Endothelial cell of umbilical vein (primary cell): ENCODE data around the gene TJP1. TPM values are rescaled to one million over a fixed set of nuclear protein-coding genes. Genes with fewer than 3 reads are reported as not detected.

ENCODE experiments used
- BruUV-seq: library from RNA; stranded (reverse); fragments of 400-500 nt; replicated peaks from 2 replicates; lab custom pipeline; 2021; lab: Mats Ljungman, UMichigan
- CTCF ChIA-PET: fragments of 300-600, 350-600 bp; sonication (Branson Sonifier 250); formaldehyde crosslinking; loops from one replicate; lab custom pipeline; 2021; ENCODE audit warnings: antibody characterized with exemption, inconsistent platforms; lab: Charles Lee
- POLR2A ChIA-PET: fragments of 300-600, 350-600 bp; sonication (Branson Sonifier 250); formaldehyde crosslinking; loops from one replicate; lab custom pipeline; 2021; ENCODE audit warnings: antibody characterized with exemption, inconsistent platforms; lab: Charles Lee
- DNase-seq: peaks from one replicate; pipeline ENCODE4 v3.0.0-alpha.2; 2011; ENCODE audit warnings: low read depth, low spot score
- FAIRE-seq: peaks from 2 replicates; lab custom pipeline; 2011; peaks lifted over from hg19 to GRCh38; lab: Jason Lieb, UNC
- H2AFZ ChIP-seq: 2 replicates; pipeline ENCODE4 v1.6.0; 2012; ENCODE audit warnings: low read depth, low read length, control low read depth, inconsistent platforms
- H3K27ac ChIP-seq: 2 replicates; pipeline ENCODE4 v1.5.1; 2011; ENCODE audit warnings: low read depth, mild to moderate bottlenecking, control low read depth, low read length, moderate library complexity; ENCODE audit not compliant: insufficient read depth
- H3K27me3 ChIP-seq, 2 experiments: 2 replicates each; pipeline versions ENCODE4 v1.6.0 to v1.6.1; 2011; ENCODE audit warnings: low read length in 2 of 2, mixed read lengths in 1 of 2; ENCODE audit not compliant: control insufficient read depth in 2 of 2, insufficient read depth in 2 of 2
- H3K36me3 ChIP-seq, 2 experiments: 2 replicates in 1 of 2; 3 replicates in 1 of 2; pipeline ENCODE4 v1.5.1; 2011; ENCODE audit warnings: low read length in 2 of 2, mild to moderate bottlenecking in 1 of 2, moderate library complexity in 1 of 2; ENCODE audit not compliant: control insufficient read depth in 2 of 2, insufficient read depth in 2 of 2; ENCODE audit errors: extremely low read depth in 1 of 2
- H3K4me1 ChIP-seq: 3 replicates; pipeline ENCODE4 v1.5.1; 2011; ENCODE audit warnings: mild to moderate bottlenecking, low read length; ENCODE audit not compliant: control insufficient read depth, insufficient read depth; ENCODE audit errors: extremely low read depth
- H3K4me2 ChIP-seq: 2 replicates; pipeline ENCODE4 v1.6.1; 2011; ENCODE audit warnings: low read length, control low read depth, mixed read lengths; ENCODE audit not compliant: insufficient read depth
- H3K4me3 ChIP-seq, 3 experiments: fragments of 200-600 bp in 1 of 3; sonication (generic), shearing (Covaris generic) in 1 of 3; replicated peaks in 1 of 3; 2 replicates each; pipeline ENCODE4 v1.5.1; 2011 to 2016; ENCODE audit warnings: control low read depth in 3 of 3, low read length in 3 of 3, mild to moderate bottlenecking in 2 of 3, inconsistent platforms in 1 of 3, low read depth in 1 of 3, moderate library complexity in 1 of 3; ENCODE audit not compliant: insufficient read depth in 1 of 3
- H3K79me2 ChIP-seq: 2 replicates; pipeline ENCODE4 v1.6.0; 2012; ENCODE audit warnings: low read length, inconsistent platforms; ENCODE audit not compliant: control insufficient read depth, insufficient read depth
- H3K9ac ChIP-seq: replicated peaks from 2 replicates; pipeline ENCODE3; 2011; ENCODE audit warnings: low read length, control low read depth; ENCODE audit not compliant: insufficient read depth; ENCODE audit errors: extremely low read depth
- H3K9me1 ChIP-seq: replicated peaks from 3 replicates; pipeline ENCODE4 v1.6.0; 2011; ENCODE audit warnings: mild to moderate bottlenecking, low read length; ENCODE audit not compliant: control insufficient read depth, insufficient read depth; ENCODE audit errors: extremely low read depth
- H3K9me3 ChIP-seq: replicated peaks from 2 replicates; pipeline ENCODE4 v1.5.1; 2012; ENCODE audit warnings: low read length, inconsistent platforms; ENCODE audit not compliant: control insufficient read depth, insufficient read depth
- H4K20me1 ChIP-seq: replicated peaks from 2 replicates; pipeline ENCODE3; 2011; ENCODE audit warnings: mild to moderate bottlenecking, low read length; ENCODE audit not compliant: control insufficient read depth, insufficient read depth; ENCODE audit errors: extremely low read depth
- EZH2 ChIP-seq: IDR thresholded peaks from 2 replicates; pipeline ENCODE4 v1.6.1; 2012; ENCODE audit warnings: borderline replicate concordance, low read depth, mild to moderate bottlenecking, moderate library complexity, low read length, inconsistent platforms; ENCODE audit not compliant: severe bottlenecking
- FOS ChIP-seq: IDR thresholded peaks from 2 replicates; pipeline ENCODE4 v1.6.1; 2011; ENCODE audit warnings: mild to moderate bottlenecking, low read length, moderate library complexity, borderline replicate concordance; ENCODE audit not compliant: insufficient read depth
- JUN ChIP-seq: IDR thresholded peaks from 2 replicates; pipeline ENCODE4 v1.6.1; 2011; ENCODE audit warnings: borderline replicate concordance, low read depth; ENCODE audit not compliant: insufficient read length, insufficient read depth
- MYC ChIP-seq: IDR thresholded peaks from one replicate; pipeline ENCODE4 v1.6.1; 2011; ENCODE audit warnings: mild to moderate bottlenecking, low read depth, low read length
- POLR2A ChIP-seq: IDR thresholded peaks from 2 replicates; pipeline ENCODE4 v1.6.1; 2012; ENCODE audit warnings: low read depth, mild to moderate bottlenecking, control low read depth, low read length
- POLR2AphosphoS5 ChIP-seq: IDR thresholded peaks from 2 replicates; pipeline ENCODE4 v1.6.1; 2012; ENCODE audit warnings: low read depth, mild to moderate bottlenecking, control low read depth, low read length, moderate library complexity; ENCODE audit not compliant: insufficient read depth
- dilution Hi-C: fragments of 300-500 bp; cut with MboI; formaldehyde crosslinking; loops from one replicate; pipeline ENCODE4 v1.15.0; 2019; ENCODE audit warnings: low sequenced_read_pairs; ENCODE audit not compliant: extremely low pct_ligation_motif_present
- intact Hi-C: fragments of 100-400 bp; cut with micrococcal nuclease; formaldehyde crosslinking; loops from one replicate; pipeline ENCODE4 v1.10.0; 2022
- polyA plus RNA-seq, 4 experiments: library from polyadenylated mRNA; depleted of rRNA in 3 of 4; stranded (reverse) in 3 of 4; unstranded in 1 of 4; fragments of >200 nt; gene quantifications; 2 replicates each; pipeline versions ENCODE4 v1.2.1 to v1.2.3, GENCODE V29; 2011 to 2012; ENCODE audit warnings: missing spikeins in 1 of 4
- total RNA-seq: library from RNA; stranded (reverse); gene quantifications from 2 replicates; pipeline ENCODE4 v1.2.3, GENCODE V29; 2021
- TF ChIP-seq, protein P1 (sequence below): IDR thresholded peaks from 2 replicates; pipeline ENCODE4 v1.6.1; 2011; ENCODE audit not compliant: insufficient read depth, insufficient read length
- TF ChIP-seq, protein P2 (sequence below), 2 donors: IDR thresholded peaks; 1 replicate in 1 of 2; 2 replicates in 1 of 2; pipeline ENCODE4 v1.5.1; 2011; ENCODE audit warnings: low read length in 2 of 2, mild to moderate bottlenecking in 2 of 2, moderate library complexity in 2 of 2, control low read depth in 1 of 2, inconsistent platforms in 1 of 2, low read depth in 1 of 2; ENCODE audit not compliant: insufficient read depth in 1 of 2; ENCODE audit errors: extremely low read depth in 1 of 2

TJP1 gene
- total and polyA plus RNA-seq, 2 donors (not counting 3 experiments of a cell fraction or from before 2014, with no cell fraction given): 45.6 to 128 TPM

DNA sequence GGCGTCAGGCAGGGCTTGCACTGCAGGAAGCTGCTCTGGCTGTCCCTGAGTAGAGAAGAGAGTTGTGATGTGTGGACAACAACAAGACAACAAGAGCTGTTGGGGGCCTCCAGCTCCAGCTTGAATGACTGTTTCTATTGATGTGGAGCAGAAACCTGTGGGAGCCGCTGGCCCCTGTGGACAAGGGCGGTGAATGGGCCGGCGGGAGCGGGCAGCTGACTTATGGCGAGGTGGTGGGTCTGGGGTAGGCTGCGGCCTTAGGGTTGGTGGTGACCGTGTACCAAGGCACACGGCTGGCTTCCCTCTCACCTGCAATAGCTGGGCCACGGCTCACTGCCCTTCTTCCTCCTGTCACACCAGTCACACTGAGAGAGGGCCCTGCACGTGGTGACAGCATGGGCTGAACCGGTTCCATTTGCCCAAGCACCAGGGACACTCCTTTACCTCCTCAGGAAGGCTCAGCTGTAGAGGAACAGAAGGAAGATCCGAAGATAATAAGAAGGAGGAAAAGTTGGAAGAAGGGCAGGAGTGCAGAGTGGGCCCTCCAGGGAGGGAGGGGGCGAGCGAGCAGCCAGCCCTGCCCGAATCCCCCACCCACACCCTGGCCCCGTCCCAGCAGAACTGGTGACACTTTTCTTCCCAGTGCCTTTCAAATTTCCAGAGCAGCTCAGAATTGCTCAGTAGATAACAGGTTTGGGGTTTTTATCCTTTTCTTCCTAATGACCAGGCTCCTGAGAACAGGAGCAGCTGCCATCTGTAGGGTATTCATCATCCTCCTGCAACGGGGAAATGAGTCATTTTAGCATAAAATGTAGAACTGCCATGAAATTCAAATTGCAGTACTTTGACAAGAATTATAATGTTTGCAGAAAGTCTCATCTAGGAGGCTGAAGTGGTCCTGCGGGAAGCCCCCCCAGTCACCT is 136.9 kb downstream of the TJP1 start:
- Histone ChIP-seq H2AFZ (no peak overlapping the region), H3K36me3 (no peaks in the 10 kb centered on the region), H3K4me2 (no peak overlapping the region), H3K27me3 (no peaks in the 10 kb centered on the region), H3K9me1 (no peaks in the 10 kb centered on the region), H3K27ac (no peak overlapping the region), H4K20me1 (no peaks in the 10 kb centered on the region), H3K4me3 (no peak overlapping the region), H3K9me3 (no peaks in the 10 kb centered on the region), H3K4me1 (peaks cover 12% of the 10 kb centered on the region), H3K79me2 (no peaks in the 10 kb centered on the region), H3K9ac (no peak overlapping the region)
- no peak for FAIRE-seq
- intact Hi-C loops: no loop called here
- DNase-seq: peak; percentile 37
- ChIA-PET POLR2A (no interaction called here), CTCF (interaction anchor here (1.3 to 1.4 kb wide), 3 partner anchors 10 to 240 kb away, joined by 3 read pairs; no protein-coding TSS in a partner anchor)
- no TSS peak for BruUV-seq
- dilution Hi-C loops: no loop called here
- TF ChIP-seq, protein P1, sequence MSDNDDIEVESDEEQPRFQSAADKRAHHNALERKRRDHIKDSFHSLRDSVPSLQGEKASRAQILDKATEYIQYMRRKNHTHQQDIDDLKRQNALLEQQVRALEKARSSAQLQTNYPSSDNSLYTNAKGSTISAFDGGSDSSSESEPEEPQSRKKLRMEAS: no peak
- peak; percentile 89 for TF ChIP-seq FOS
- TF ChIP-seq, protein P2, sequence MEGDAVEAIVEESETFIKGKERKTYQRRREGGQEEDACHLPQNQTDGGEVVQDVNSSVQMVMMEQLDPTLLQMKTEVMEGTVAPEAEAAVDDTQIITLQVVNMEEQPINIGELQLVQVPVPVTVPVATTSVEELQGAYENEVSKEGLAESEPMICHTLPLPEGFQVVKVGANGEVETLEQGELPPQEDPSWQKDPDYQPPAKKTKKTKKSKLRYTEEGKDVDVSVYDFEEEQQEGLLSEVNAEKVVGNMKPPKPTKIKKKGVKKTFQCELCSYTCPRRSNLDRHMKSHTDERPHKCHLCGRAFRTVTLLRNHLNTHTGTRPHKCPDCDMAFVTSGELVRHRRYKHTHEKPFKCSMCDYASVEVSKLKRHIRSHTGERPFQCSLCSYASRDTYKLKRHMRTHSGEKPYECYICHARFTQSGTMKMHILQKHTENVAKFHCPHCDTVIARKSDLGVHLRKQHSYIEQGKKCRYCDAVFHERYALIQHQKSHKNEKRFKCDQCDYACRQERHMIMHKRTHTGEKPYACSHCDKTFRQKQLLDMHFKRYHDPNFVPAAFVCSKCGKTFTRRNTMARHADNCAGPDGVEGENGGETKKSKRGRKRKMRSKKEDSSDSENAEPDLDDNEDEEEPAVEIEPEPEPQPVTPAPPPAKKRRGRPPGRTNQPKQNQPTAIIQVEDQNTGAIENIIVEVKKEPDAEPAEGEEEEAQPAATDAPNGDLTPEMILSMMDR (IDR thresholded peaks at IDR 0.05; ENCODE audit: extremely low read depth in 1 of 2, insufficient read depth in 1 of 2, low read depth in 1 of 2, low read length in 2 of 2): no peak
- TF ChIP-seq POLR2AphosphoS5: no peak
- no peak for TF ChIP-seq POLR2A
- no peak for TF ChIP-seq EZH2
- TF ChIP-seq JUN: peak; percentile 34
- TF ChIP-seq MYC: no peak
